NB4 (cell line): ENCODE results near the gene POLL.
A peak's percentile ranks its signal among the peaks of the same experiment; 100 is the strongest.

ENCODE experiments used
- DNase-seq: peaks from one replicate; pipeline ENCODE4 v3.0.0; 2010; ENCODE audit warnings: low read depth
- H3K4me3 ChIP-seq: one replicate; pipeline ENCODE4 v1.5.1; 2011; ENCODE audit warnings: mild to moderate bottlenecking, low read depth, low read length, moderate library complexity
- CTCF ChIP-seq: IDR thresholded peaks from one replicate; pipeline ENCODE4 v1.5.1; 2012; ENCODE audit warnings: low read depth, low read length
- MAX ChIP-seq: IDR thresholded peaks from 2 replicates; pipeline ENCODE4 v1.6.1; 2011; ENCODE audit warnings: low read depth, low read length
- MYC ChIP-seq: IDR thresholded peaks from 2 replicates; pipeline ENCODE4 v1.6.1; 2011; ENCODE audit warnings: low read depth, low read length
- POLR2A ChIP-seq: IDR thresholded peaks from 2 replicates; pipeline ENCODE4 v1.6.1; 2011; ENCODE audit warnings: mild to moderate bottlenecking; ENCODE audit not compliant: insufficient read length; ENCODE audit errors: extremely low read depth

Gene POLL

DNA sequence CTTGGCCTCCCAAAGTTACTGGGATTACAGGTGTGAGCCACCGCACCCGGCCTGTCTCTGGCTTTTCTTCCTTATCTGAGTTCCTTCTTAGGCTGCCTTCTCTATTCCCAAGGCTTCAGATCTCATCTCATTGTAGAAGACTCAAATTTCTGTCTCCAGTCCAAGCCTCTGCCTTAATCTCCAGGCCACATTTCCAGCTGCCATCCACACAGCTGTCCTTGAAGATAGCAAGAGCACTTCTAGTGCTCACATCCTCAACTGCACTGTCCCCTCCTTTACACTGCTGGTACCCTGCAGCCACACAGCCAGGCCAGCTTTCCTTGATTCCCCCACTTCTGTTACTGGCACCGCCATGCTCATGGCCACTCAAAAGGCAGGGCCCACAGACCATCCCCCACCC is 35.6 kb downstream of the POLL start:
- no peak for DNase-seq
- no peak for TF ChIP-seq CTCF
- H3K4me3 ChIP-seq, result no peak overlapping the region

- TF ChIP-seq POLR2A (no peak), CTCF (no peak), MAX (no peak), MYC (no peak)
- H3K4me3 ChIP-seq, result no peak overlapping the region
- DNase-seq, result no peak
These were observed 37.1 kb downstream of the POLL start for GRCh38 chr10:101550965-101551364.

- DNase-seq, result no peak
- no peak overlapping the region for H3K4me3 ChIP-seq
- no peak for TF ChIP-seq CTCF
These were observed 42.2 kb downstream of the POLL start for GRCh38 chr10:101545898-101546297.

- no peak overlapping the region for H3K4me3 ChIP-seq
- DNase-seq, result no peak
- TF ChIP-seq POLR2A (no peak), MYC (no peak), CTCF (no peak), MAX (no peak)
These were observed 49.6 kb downstream of the POLL start for GRCh38 chr10:101538446-101538845.

GRCh38 chr10:101536800-101537199 is 51.3 kb downstream of the POLL start:
- TF ChIP-seq CTCF (peak; percentile 32), MYC (no peak), POLR2A (no peak), MAX (no peak)
- peak; percentile 53 for DNase-seq
- no peak overlapping the region for H3K4me3 ChIP-seq

- no peak for DNase-seq
- TF ChIP-seq POLR2A, result no peak
- no peak for TF ChIP-seq CTCF
- no peak for TF ChIP-seq MAX
- TF ChIP-seq MYC, result no peak
- no peak overlapping the region for H3K4me3 ChIP-seq
These were observed 52.1 kb downstream of the POLL start for GRCh38 chr10:101535949-101536348.
